SK-N-MC (cell line): ENCODE data around the gene MPC1.

Experiments
- EZH2 ChIP-seq: fragments of 200-600 bp; sonication (generic); IDR thresholded peaks from one replicate; pipeline ENCODE4 v1.6.1; 2017; ENCODE audit warnings: antibody characterized with exemption
- POLR2AphosphoS5 ChIP-seq: IDR thresholded peaks from 2 replicates; pipeline ENCODE4 v1.6.1; 2012; ENCODE audit warnings: mild to moderate bottlenecking, low read depth, low read length, borderline replicate concordance

DNA sequence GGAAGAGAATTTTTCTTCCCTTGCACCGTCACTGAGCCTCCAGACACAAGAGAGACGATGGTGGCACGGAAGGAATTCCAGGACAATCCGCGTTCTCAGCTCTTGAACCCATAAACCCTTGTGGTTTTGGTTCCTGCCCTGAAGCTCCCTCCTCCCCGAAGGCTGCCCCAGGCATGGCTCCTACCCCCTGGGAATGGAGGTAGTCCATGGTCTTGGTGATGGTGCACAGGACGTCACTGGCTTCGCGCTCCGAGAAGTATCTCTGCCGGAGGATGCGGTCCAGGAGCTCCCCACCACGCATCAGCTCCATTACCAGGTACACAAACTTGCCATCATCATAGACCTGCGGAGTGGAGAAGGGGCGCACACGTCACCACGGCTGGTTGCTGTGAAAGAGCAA is 47.5 kb upstream of the MPC1 start:
- TF ChIP-seq EZH2 (no peak), POLR2AphosphoS5 (no peak)
